ENCODE results near the gene CDC16.
A peak's percentile ranks its signal among the peaks of the same experiment; 100 is the strongest.

The CDC16 gene

GRCh38 chr13:114230117-114230516, 4.6 kb upstream of the CDC16 start:
- no peak for DNase-seq
- Histone ChIP-seq H3K4me1 (no peaks in the 10 kb centered on the region), H3K9me3 (no peaks in the 10 kb centered on the region), H3K4me3 (ENCODE audit: low read depth, low read length) (no peak overlapping the region), H3K27me3 (peaks cover 26% of the 10 kb centered on the region), H3K36me3 (no peaks in the 10 kb centered on the region)
- TF ChIP-seq CTCF (IDR thresholded peaks at IDR 0.05; ENCODE audit: low read depth, low read length) = no peak

- Histone ChIP-seq H3K4me1 (no peaks in the 10 kb centered on the region), H3K36me3 (no peaks in the 10 kb centered on the region), H3K4me3 (ENCODE audit: low read depth, low read length) (no peak overlapping the region), H3K9me3 (no peaks in the 10 kb centered on the region), H3K27me3 (peaks cover 26% of the 10 kb centered on the region)
- TF ChIP-seq CTCF (IDR thresholded peaks at IDR 0.05; ENCODE audit: low read depth, low read length) = no peak
- no peak for DNase-seq
These were observed 4.1 kb upstream of the CDC16 start for GRCh38 chr13:114230575-114230974.

GRCh38 chr13:114231886-114232285, 2.8 kb upstream of the CDC16 start:
- no peaks in the 10 kb centered on the region for H3K9me3 ChIP-seq
- TF ChIP-seq CTCF (IDR thresholded peaks at IDR 0.05; ENCODE audit: low read depth, low read length) = no peak
- H3K4me3 ChIP-seq (ENCODE audit: low read depth, low read length) = no peak overlapping the region
- H3K36me3 ChIP-seq = peaks cover 3% of the 10 kb centered on the region
- no peak for DNase-seq
- H3K4me1 ChIP-seq = no peaks in the 10 kb centered on the region
- peaks cover 26% of the 10 kb centered on the region for H3K27me3 ChIP-seq

GRCh38 chr13:114234266-114234644, 442 bp upstream of the CDC16 start:
- Histone ChIP-seq H3K27me3 (peaks cover 16% of the 10 kb centered on the region), H3K4me3 (ENCODE audit: low read depth, low read length) (peak overlapping the region; percentile 17; the same call in 1 of the 2 replicates)
- DNase-seq = no peak

GRCh38 chr13:114235697-114236096, 1.0 kb downstream of the CDC16 start:
- Histone ChIP-seq H3K36me3 (peaks cover 31% of the 10 kb centered on the region), H3K9me3 (no peaks in the 10 kb centered on the region), H3K4me1 (no peaks in the 10 kb centered on the region), H3K27me3 (peaks cover 1% of the 10 kb centered on the region), H3K4me3 (ENCODE audit: low read depth, low read length) (peak overlapping the region; percentile 90)
- no peak for TF ChIP-seq CTCF (IDR thresholded peaks at IDR 0.05; ENCODE audit: low read depth, low read length)
- DNase-seq = no peak

More at GRCh38 chr13:114234266-114234644, 442 bp upstream of the CDC16 start:
- no peak for TF ChIP-seq CTCF (IDR thresholded peaks at IDR 0.05; ENCODE audit: low read depth, low read length)
- Histone ChIP-seq H3K4me1 (no peaks in the 10 kb centered on the region), H3K9me3 (no peaks in the 10 kb centered on the region), H3K36me3 (peaks cover 19% of the 10 kb centered on the region)

- TF ChIP-seq CTCF (IDR thresholded peaks at IDR 0.05; ENCODE audit: low read depth, low read length) = no peak
- H3K36me3 ChIP-seq = peaks cover 37% of the 10 kb centered on the region
These were observed 1.5 kb downstream of the CDC16 start for GRCh38 chr13:114236227-114236626.

More at GRCh38 chr13:114236227-114236626, 1.5 kb downstream of the CDC16 start:
- H3K4me3 ChIP-seq (ENCODE audit: low read depth, low read length) = peak overlapping the region; percentile 90
- DNase-seq = no peak
- H3K4me1 ChIP-seq = no peaks in the 10 kb centered on the region
- no peaks in the 10 kb centered on the region for H3K27me3 ChIP-seq
- no peaks in the 10 kb centered on the region for H3K9me3 ChIP-seq
